NCI-H146 treated with DMSO at 0.1 percent for 48 hours (cell line): ENCODE results near the gene KCNS3.
A peak's percentile ranks its signal among the peaks of the same experiment; 100 is the strongest.

Experiments used
- DNase-seq: peaks from one replicate; lab custom pipeline; 2025; ENCODE audit not compliant: unreplicated experiment; lab: John Stamatoyannopoulos, UW

Gene KCNS3

GRCh38 chr2:17876590-17876989 lies 1.9 kb upstream of the KCNS3 start:
- DNase-seq = no peak

GRCh38 chr2:17877811-17878280 lies 621 bp upstream of the KCNS3 start:
- no peak for DNase-seq

DNA sequence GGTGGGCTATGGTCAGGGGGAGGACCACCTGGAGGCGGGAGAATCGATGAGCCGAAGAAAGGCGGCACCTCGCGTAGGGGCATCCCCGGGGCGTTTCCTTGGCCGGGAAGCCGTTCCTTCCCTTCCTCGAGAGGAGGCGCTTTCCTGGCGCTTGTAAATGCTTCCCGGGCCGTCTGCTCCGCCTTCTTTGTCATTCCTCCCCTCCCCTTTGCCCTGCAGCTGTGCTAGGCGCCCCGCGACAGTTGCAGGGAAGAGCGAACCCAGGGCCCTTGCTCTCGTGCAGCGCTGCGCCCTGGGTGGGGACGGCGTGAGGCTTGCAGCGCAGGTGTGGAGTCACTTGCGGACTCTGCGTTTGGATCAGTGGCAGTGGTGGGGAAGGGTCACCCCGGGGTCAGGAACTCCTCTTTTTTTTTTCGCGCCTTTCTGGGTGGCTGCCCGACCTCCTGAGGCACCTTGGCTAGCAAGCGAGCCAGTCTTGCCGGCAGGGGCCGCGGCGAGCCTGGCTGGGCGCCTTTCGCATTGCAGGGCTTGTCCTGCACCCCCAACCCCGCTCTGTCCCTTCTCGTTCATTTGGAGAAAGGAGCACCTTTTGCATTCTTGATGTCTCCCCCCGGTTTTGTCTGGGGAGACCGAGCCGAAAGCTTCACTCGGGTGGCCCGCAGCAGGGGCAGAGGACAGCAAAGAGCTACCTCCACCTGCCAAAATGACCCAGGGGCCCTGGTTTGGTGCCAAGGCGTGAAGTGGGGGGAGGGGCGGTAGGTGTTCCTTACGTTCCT lies 858 bp downstream of the KCNS3 start:
- DNase-seq = peak; percentile 11

GRCh38 chr2:17879913-17880274 lies 1.4 kb downstream of the KCNS3 start:
- DNase-seq = no peak

GRCh38 chr2:17892770-17893534 lies 14.5 kb downstream of the KCNS3 start:
- no peak for DNase-seq

- no peak for DNase-seq
Observed at GRCh38 chr2:17894005-17894404, 15.5 kb downstream of the KCNS3 start.

GRCh38 chr2:17894556-17894955 lies 16.1 kb downstream of the KCNS3 start:
- DNase-seq = no peak

- DNase-seq = no peak
Observed at GRCh38 chr2:17899871-17900270, 21.4 kb downstream of the KCNS3 start.

GRCh38 chr2:17901246-17901645 lies 22.8 kb downstream of the KCNS3 start:
- DNase-seq = peak; percentile 2

GRCh38 chr2:17910980-17911379 lies 32.5 kb downstream of the KCNS3 start:
- DNase-seq = no peak

DNA sequence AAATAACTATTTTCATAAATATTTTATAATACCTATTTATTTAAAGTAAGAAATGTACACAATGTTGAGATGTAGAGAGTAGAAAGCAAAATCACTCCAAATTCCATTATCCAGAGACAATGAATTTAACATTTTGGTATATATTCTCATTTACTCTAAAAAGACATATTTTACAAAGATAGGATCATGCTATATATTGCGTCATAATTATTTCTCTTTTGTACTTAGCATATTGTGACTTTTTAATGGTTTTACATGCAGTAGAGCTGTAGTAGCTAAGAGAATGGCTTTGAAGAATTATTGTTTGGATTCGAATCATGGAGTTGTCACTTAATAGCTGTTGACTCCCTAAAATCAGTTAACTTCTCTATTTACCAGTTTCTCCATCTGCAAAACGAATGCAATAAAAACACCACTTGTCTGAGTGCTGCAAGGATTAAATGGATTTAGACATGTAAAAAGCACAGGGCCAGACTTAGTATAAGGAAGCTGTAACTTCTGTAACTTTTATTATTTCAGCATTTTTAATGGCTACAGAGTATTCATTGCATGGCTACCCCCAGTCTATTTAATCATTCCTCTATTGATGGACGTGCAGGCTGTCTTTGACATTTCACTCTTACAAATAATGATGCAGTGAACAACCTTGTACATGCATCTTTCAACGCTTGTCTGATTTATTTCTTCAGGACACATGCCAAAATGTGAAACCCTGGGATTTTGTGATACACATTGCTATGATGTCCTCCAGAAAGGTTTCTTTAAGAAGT lies 33.2 kb downstream of the KCNS3 start:
- no peak for DNase-seq

DNA sequence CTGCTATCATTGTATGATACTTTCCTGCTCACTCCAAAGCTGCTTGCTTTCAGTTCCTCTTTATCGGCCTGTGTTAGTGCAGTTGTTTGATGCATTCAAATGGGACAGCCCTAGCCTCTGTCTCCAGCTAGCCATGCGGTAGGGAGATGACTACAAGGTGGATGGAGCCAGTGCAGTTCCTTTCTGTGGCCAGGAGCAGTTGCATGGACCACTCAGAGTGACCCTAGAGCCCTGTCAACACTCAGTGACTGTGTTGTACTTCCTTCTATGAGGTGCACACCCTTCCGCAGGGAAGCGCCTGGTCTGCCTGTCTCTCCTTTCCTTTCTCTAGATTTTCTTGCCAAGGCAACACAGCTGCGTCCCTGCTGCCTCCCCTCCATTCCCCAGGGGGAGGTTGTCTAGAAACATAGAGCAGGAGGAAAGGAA lies 33.8 kb downstream of the KCNS3 start:
- DNase-seq = no peak

DNA sequence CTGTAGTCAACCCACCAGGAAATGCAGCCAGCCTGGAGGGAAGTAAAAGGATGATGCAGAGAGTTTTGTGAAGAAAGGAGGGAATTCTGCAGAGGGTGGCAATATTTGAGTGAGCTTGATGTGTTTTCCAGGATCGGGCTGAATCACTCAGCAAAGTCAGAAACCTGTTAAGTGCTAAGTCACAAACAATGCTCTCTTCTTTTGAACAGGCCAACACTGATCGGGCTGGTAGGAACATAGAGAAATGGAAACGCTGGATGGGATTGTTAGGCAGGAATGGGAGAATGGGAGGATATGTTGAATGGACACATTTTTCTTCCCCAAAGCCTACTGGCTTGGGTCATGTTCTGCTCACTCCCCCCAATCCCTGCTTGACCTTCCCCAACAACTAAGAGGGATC lies 36.6 kb downstream of the KCNS3 start:
- DNase-seq = no peak

GRCh38 chr2:17915811-17916518 lies 37.5 kb downstream of the KCNS3 start:
- DNase-seq = no peak

DNA sequence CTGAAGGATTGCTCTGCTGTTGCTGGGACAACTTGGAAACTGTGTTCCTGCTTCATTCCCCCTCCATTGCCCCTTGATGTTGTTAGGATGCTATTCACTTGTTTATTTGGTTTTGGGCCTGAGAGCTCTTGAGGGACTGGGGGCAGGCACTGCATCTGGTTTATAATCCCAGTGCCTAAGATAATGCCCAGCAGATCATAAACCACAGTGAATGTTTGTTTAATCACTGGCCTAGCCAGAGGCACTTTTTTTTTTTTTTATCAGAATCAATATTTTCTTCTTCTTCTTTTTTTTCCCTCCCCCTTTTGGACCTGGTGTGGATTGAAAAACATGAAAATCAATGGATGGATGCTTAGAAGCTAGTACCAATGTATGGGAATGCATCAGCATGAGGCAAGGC lies 38.1 kb downstream of the KCNS3 start:
- no peak for DNase-seq

DNA sequence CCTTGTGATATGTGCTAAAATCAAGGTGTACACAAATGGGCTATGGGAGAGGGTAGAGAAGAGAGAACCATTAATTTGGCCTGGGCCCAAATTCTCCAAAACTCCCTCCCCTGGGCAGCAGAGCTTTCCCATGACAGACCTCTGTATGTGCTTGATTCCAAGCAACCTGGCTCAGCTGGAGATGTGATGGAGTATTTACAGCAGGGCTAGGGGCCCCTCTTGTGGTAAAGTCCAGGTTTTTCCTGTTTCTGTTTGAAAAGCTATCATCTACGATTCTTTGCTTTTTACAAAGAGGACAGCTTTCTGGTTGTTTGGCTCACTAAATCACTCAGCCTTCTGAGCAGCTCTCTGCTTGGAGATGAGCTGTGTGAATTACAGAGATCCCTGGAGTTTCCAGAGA lies 40.3 kb downstream of the KCNS3 start:
- no peak for DNase-seq

DNA sequence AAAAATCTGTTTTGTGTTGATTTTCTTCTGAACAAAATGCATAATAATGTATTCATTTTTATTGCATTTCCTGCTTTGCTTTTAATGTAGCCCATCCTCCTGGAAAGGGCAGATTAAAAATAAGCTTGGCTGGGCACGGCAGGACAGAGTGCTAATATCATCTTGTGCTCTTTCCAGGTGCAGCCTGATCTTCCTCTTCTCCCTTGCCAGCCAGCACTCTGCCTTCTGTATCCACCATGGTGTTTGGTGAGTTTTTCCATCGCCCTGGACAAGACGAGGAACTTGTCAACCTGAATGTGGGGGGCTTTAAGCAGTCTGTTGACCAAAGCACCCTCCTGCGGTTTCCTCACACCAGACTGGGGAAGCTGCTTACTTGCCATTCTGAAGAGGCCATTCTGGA lies 52.3 kb downstream of the KCNS3 start:
- no peak for DNase-seq

DNA sequence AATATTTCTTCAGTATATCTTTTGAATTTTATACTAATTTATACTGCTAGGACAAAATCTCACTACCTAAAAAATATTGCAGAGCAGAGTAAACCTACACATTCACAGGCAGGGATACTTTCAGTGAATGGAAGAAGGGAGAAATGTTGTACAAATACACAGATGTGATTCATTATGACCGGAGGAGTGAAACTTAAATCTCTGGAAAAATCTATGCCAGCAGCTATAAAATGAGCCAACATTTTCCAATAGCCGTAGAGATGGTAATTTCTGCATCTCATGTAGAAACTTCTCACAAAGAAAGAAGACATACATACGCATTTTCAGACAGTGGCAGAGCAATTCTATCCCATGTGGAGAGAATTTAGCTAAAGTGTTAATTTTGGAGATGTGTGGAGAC lies 54.8 kb downstream of the KCNS3 start:
- no peak for DNase-seq

DNA sequence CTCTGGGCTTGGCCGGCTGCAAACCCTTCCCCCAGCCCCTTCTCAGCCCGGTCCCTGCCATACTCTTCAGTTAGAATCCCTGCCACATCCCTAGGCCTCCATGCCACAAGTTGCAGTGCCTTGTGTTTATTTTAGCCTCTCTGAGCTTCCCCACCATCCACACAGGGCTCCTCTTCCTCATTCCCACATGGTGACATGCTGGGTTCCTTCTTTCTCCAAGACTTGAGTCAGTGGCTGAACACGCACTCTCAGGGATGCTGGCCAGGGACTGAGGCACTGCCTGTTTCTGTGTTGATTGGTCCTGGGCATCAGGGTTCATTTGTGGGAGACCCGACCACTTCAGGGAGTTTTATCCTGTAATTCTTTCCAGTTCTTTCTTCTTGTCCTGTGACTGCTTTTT lies 56.3 kb downstream of the KCNS3 start:
- DNase-seq = no peak

GRCh38 chr2:17935242-17935885 lies 56.9 kb downstream of the KCNS3 start:
- DNase-seq = no peak

GRCh38 chr2:17936599-17936998 lies 58.1 kb downstream of the KCNS3 start:
- no peak for DNase-seq
